Epithelial cell of umbilical artery (primary cell): ENCODE results near the gene C9orf72. TPM values are rescaled to one million over a fixed set of nuclear protein-coding genes. Genes with fewer than 3 reads are reported as not detected.

Experiments used
- total RNA-seq: library from RNA; depleted of rRNA; stranded (reverse); fragments of >200 nt; gene quantifications from 2 replicates; pipeline ENCODE4 v1.2.3, GENCODE V29; 2014

C9orf72 gene, protein sequence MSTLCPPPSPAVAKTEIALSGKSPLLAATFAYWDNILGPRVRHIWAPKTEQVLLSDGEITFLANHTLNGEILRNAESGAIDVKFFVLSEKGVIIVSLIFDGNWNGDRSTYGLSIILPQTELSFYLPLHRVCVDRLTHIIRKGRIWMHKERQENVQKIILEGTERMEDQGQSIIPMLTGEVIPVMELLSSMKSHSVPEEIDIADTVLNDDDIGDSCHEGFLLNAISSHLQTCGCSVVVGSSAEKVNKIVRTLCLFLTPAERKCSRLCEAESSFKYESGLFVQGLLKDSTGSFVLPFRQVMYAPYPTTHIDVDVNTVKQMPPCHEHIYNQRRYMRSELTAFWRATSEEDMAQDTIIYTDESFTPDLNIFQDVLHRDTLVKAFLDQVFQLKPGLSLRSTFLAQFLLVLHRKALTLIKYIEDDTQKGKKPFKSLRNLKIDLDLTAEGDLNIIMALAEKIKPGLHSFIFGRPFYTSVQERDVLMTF
- total RNA-seq, result 8.4 and 13.1 TPM in 2 replicates

DNA sequence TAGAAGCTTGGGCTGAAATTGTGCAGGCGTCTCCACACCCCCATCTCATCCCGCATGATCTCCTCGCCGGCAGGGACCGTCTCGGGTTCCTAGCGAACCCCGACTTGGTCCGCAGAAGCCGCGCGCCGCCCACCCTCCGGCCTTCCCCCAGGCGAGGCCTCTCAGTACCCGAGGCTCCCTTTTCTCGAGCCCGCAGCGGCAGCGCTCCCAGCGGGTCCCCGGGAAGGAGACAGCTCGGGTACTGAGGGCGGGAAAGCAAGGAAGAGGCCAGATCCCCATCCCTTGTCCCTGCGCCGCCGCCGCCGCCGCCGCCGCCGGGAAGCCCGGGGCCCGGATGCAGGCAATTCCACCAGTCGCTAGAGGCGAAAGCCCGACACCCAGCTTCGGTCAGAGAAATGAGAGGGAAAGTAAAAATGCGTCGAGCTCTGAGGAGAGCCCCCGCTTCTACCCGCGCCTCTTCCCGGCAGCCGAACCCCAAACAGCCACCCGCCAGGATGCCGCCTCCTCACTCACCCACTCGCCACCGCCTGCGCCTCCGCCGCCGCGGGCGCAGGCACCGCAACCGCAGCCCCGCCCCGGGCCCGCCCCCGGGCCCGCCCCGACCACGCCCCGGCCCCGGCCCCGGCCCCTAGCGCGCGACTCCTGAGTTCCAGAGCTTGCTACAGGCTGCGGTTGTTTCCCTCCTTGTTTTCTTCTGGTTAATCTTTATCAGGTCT lies at the start of gene C9orf72:
C9orf72 (minus strand) TSS at position 564 of the 716 bp plus-strand sequence. CDS start 6,361 bp downstream, outside the sequence.

DNA sequence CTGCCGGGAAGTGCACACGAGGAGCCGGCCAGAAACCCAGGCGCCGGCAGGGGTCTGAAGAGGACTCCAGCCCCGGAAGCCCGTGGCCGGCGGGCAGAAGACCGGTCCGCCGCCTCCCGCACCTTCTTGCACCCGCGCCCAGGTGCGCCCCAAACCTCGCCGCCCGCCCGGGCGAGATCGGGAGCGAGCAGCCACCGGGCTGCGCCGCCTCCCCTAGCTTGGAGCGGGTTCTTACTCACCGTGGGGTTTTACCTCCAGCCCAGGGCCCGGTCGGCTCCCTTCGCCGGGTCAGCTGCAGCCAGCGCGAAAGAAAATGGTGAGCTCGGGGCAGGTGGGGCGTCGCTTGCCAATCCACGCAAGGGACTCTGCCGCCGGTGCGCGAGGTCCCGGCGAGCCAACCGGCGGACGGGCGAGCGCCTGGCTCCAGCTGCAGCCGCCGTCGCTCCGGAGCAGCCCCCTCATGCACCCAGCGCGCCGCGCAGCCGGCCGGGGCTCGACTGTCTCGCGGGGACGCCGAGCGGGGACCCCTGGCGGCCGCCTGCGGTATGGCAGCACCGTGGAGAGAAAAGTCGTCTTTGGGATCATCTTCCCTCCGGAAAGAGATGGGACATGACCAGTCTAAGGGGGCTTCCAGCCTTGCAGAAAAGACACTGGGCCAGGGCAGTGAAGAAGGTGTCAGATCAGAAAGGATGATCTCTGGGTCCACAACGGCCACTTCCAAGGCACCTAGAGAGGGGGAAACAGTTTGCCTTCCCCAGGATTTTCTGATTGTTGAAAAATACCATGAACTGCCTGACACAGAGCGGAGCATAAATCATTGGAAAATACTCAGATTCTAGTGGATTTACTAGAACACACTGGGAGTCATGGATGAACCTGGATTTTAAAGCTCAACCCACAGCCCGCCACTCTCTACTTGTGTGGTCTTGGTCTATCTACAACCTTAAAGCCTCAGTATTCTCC lies 43.7 kb downstream of the C9orf72 start, which contains the start of gene MOB3B:
MOB3B (minus strand) TSS at position 499 of the 963 bp plus-strand sequence. CDS start 74,264 bp downstream, outside the sequence.

DNA sequence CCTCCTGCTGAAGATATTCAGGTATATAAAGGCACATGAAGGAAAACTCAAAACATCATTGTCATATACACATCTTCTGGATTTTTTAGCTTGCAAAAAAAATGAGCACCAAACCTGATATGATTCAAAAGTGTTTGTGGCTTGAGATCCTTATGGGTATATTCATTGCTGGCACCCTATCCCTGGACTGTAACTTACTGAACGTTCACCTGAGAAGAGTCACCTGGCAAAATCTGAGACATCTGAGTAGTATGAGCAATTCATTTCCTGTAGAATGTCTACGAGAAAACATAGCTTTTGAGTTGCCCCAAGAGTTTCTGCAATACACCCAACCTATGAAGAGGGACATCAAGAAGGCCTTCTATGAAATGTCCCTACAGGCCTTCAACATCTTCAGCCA lies 49.0 kb downstream of the C9orf72 start, which contains the start of gene IFNK:
IFNK (plus strand) TSS at position 55 of the 400 bp plus-strand sequence; CDS start at position 102, 47 bp downstream.

Other genes starting within 250 kb of the C9orf72 start
- not detected in 2 replicates for gene IFNK, start 49.2 kb downstream of the C9orf72 start, total RNA-seq
- gene MOB3B, start 43.7 kb downstream of the C9orf72 start, total RNA-seq, result not detected in 2 replicates